ENCODE results near the gene HACL1. TPM values are rescaled to one million over a fixed set of nuclear protein-coding genes. Genes with fewer than 3 reads are reported as not detected.
"Not testable (repeated sequence)": the region's sequence is repeated elsewhere in the genome, so short reads cannot be mapped to it uniquely, and the experiment has no call there.

HACL1 gene
- total RNA-seq, 1 experiment from 2014 or later = 25.5 TPM

GRCh38 chr3:15536856-15537255, 64.5 kb downstream of the HACL1 start:
- intact Hi-C loops (cut with micrococcal nuclease) = no loop called here
- H3K4me3 ChIP-seq (ENCODE audit: low read length) = no peak overlapping the region
- H3K79me2 ChIP-seq (ENCODE audit: low read length) = no peaks in the 10 kb centered on the region
- no peak for ATAC-seq
- H3K9ac ChIP-seq (ENCODE audit: low read length) = no peak overlapping the region
- no peak overlapping the region for H3K4me2 ChIP-seq (ENCODE audit: low read length)
- no peak overlapping the region for H3K27ac ChIP-seq (ENCODE audit: low read length)
- BruUV-seq (replicated peaks) = no TSS peak
- no peaks in the 10 kb centered on the region for H4K20me1 ChIP-seq (ENCODE audit: low read length)
- no peaks in the 10 kb centered on the region for H3K4me1 ChIP-seq (ENCODE audit: insufficient read depth, low read length)
- ChIA-PET CTCF (no interaction called here), POLR2A (ENCODE audit: unreplicated experiment) (no interaction called here)
- no peaks in the 10 kb centered on the region for H3K9me3 ChIP-seq (ENCODE audit: low read length)
- H3K9me2 ChIP-seq (replicated peaks; ENCODE audit: low read length) = no peaks in the 10 kb centered on the region
- TF ChIP-seq EZH2 (IDR thresholded peaks at IDR 0.05; ENCODE audit: low read length, unreplicated experiment) (no peak), CTCF (conservative IDR thresholded peaks at IDR 0.05; ENCODE audit: low read depth, low read length) (no peak), EZH2phosphoT487 (IDR thresholded peaks at IDR 0.05; ENCODE audit: borderline replicate concordance, low read length) (no peak)
- H2AFZ ChIP-seq (ENCODE audit: low read length) = no peak overlapping the region
- no peaks in the 10 kb centered on the region for H3K27me3 ChIP-seq (ENCODE audit: low read length)
- no peak for DNase-seq
- no peaks in the 10 kb centered on the region for H3F3A ChIP-seq (ENCODE audit: low read length, unreplicated experiment)
- H3K36me3 ChIP-seq (ENCODE audit: low read depth, low read length) = no peaks in the 10 kb centered on the region

GRCh38 chr3:15535732-15536131, 65.6 kb downstream of the HACL1 start:
- Histone ChIP-seq H3K36me3 (ENCODE audit: low read depth, low read length) (no peaks in the 10 kb centered on the region), H3K4me2 (ENCODE audit: low read length) (no peak overlapping the region), H3K9me2 (replicated peaks; ENCODE audit: low read length) (no peaks in the 10 kb centered on the region), H3K9me3 (ENCODE audit: low read length) (no peaks in the 10 kb centered on the region), H3F3A (ENCODE audit: low read length, unreplicated experiment) (no peaks in the 10 kb centered on the region), H3K4me1 (ENCODE audit: insufficient read depth, low read length) (no peaks in the 10 kb centered on the region), H3K27ac (ENCODE audit: low read length) (no peak overlapping the region), H3K9ac (ENCODE audit: low read length) (no peak overlapping the region), H3K27me3 (ENCODE audit: low read length) (no peaks in the 10 kb centered on the region), H3K79me2 (ENCODE audit: low read length) (no peaks in the 10 kb centered on the region), H3K4me3 (ENCODE audit: low read length) (no peak overlapping the region), H4K20me1 (ENCODE audit: low read length) (no peaks in the 10 kb centered on the region), H2AFZ (ENCODE audit: low read length) (no peak overlapping the region)
- ChIA-PET POLR2A (ENCODE audit: unreplicated experiment) (interaction anchor here (0.7 kb wide), 1 partner anchor 11 kb away, joined by 3 read pairs; no protein-coding TSS in a partner anchor), CTCF (no interaction called here)
- intact Hi-C loops (cut with micrococcal nuclease) = no loop called here
- TF ChIP-seq EZH2phosphoT487 (IDR thresholded peaks at IDR 0.05; ENCODE audit: borderline replicate concordance, low read length) (no peak), CTCF (conservative IDR thresholded peaks at IDR 0.05; ENCODE audit: low read depth, low read length) (no peak), EZH2 (IDR thresholded peaks at IDR 0.05; ENCODE audit: low read length, unreplicated experiment) (no peak)
- peak; percentile 95 for ATAC-seq
- DNase-seq = peak; percentile 19
- no TSS peak for BruUV-seq (replicated peaks)

- POLR2A ChIA-PET (ENCODE audit: unreplicated experiment); H3F3A ChIP-seq (ENCODE audit: low read length, unreplicated experiment); CTCF ChIA-PET; DNase-seq; H3K4me3 ChIP-seq (ENCODE audit: low read length); H3K36me3 ChIP-seq (ENCODE audit: low read depth, low read length); H4K20me1 ChIP-seq (ENCODE audit: low read length); H3K9ac ChIP-seq (ENCODE audit: low read length); H3K4me1 ChIP-seq (ENCODE audit: insufficient read depth, low read length); ATAC-seq; H3K9me3 ChIP-seq (ENCODE audit: low read length); H3K27ac ChIP-seq (ENCODE audit: low read length); H3K27me3 ChIP-seq (ENCODE audit: low read length); H3K79me2 ChIP-seq (ENCODE audit: low read length); H3K9me2 ChIP-seq (replicated peaks; ENCODE audit: low read length); BruUV-seq (replicated peaks); H2AFZ ChIP-seq (ENCODE audit: low read length); intact Hi-C loops (cut with micrococcal nuclease); H3K4me2 ChIP-seq (ENCODE audit: low read length): not testable (repeated sequence)
These were observed 68.8 kb downstream of the HACL1 start for GRCh38 chr3:15532614-15533013.
